Muscle layer of duodenum (tissue), 2 donors: Measurements from ENCODE around the gene MLPH.

Source experiments
- H3K27ac ChIP-seq: one replicate; pipeline ENCODE4 v1.7.0; 2013; ENCODE audit warnings: mild to moderate bottlenecking, low read length
- H3K27me3 ChIP-seq: one replicate; pipeline ENCODE4 v1.7.0; 2013; ENCODE audit warnings: low read depth, mild to moderate bottlenecking, control low read depth, low read length
- H3K36me3 ChIP-seq, 2 donors: one replicate each; pipeline ENCODE4 v1.7.0; 2013; ENCODE audit warnings: low read length in 2 of 2, control low read depth in 1 of 2, mild to moderate bottlenecking in 1 of 2; ENCODE audit not compliant: insufficient read depth in 2 of 2, control insufficient read depth in 1 of 2
- H3K4me1 ChIP-seq, 2 donors: one replicate each; pipeline ENCODE4 v1.7.0; 2013; ENCODE audit warnings: low read length in 2 of 2, mild to moderate bottlenecking in 2 of 2, control low read depth in 1 of 2, moderate library complexity in 1 of 2; ENCODE audit not compliant: insufficient read depth in 2 of 2, control insufficient read depth in 1 of 2
- H3K4me3 ChIP-seq, 2 donors: one replicate each; pipeline ENCODE4 v1.7.0; 2013; ENCODE audit warnings: low read length in 2 of 2, low read depth in 1 of 2, mild to moderate bottlenecking in 1 of 2
- H3K9me3 ChIP-seq, 2 donors: one replicate each; pipeline ENCODE4 v1.7.0; 2013; ENCODE audit warnings: low read length in 2 of 2, control low read depth in 1 of 2, mild to moderate bottlenecking in 1 of 2; ENCODE audit not compliant: control insufficient read depth in 1 of 2
- donor health status: healthy.

MLPH gene

DNA sequence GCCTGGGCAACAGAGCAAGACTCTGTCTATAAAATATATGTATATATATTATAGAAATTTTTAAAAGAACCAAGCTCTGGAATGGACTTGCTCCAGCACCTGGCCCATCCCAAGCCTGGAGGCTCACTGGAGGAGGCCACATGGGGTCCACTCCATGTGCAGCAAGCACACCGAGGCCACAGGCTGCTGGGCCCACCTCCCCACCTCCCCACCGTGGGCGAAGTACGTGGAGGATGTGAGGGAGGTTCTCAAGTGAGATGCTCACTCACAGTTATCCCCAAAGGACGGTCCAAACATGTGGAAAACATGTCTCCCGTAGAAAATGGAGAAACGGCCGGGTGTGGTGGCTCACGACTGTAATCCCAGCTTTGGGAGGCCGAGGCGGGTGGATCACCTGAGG is 117.3 kb downstream of the MLPH start:
- Histone ChIP-seq H3K4me3 (no peak overlapping the region), H3K9me3 (no peaks in the 10 kb centered on the region), H3K27me3 (no peaks in the 10 kb centered on the region), H3K4me1 (peaks cover 0 to 10% of the 10 kb centered on the region in 2 donors), H3K27ac (no peak overlapping the region), H3K36me3 (no peaks in the 10 kb centered on the region)
